ENCODE measurements around the gene BOC. TPM values are rescaled to one million over a fixed set of nuclear protein-coding genes. Genes with fewer than 3 reads are reported as not detected.

The BOC gene
- total RNA-seq, 2 donors from 2014 or later, result 1.9 to 9.8 TPM

- H3K4me3 ChIP-seq, result no peak overlapping the region
- no peaks in the 10 kb centered on the region for H3K27me3 ChIP-seq
- no peaks in the 10 kb centered on the region for H3K36me3 ChIP-seq
- no peak overlapping the region for H3K9ac ChIP-seq (ENCODE audit: low read depth in 2 of 2, low read length in 2 of 2)
- peak; percentile 70 for DNase-seq
- TF ChIP-seq CTCF (IDR thresholded peaks at IDR 0.05), result peak; percentile 96
- intact Hi-C loops (cut with DNase I), result loop anchor here (2.0 kb wide), 1 partner anchor 233 kb away; no protein-coding TSS in a partner anchor
- H3K9me3 ChIP-seq, result no peaks in the 10 kb centered on the region
- no peaks in the 10 kb centered on the region for H3K4me1 ChIP-seq
- H3K27ac ChIP-seq, result no peak overlapping the region
Observed at GRCh38 chr3:113287803-113288648, 76.7 kb downstream of the BOC start.

GRCh38 chr3:113288881-113289280 lies 77.5 kb downstream of the BOC start:
- no peaks in the 10 kb centered on the region for H3K9me3 ChIP-seq
- H3K27ac ChIP-seq, result no peak overlapping the region
- no peak for TF ChIP-seq CTCF (IDR thresholded peaks at IDR 0.05)
- intact Hi-C loops (cut with DNase I), result no loop called here
- H3K9ac ChIP-seq (ENCODE audit: low read depth in 2 of 2, low read length in 2 of 2), result no peak overlapping the region
- no peak overlapping the region for H3K4me3 ChIP-seq
- no peaks in the 10 kb centered on the region for H3K4me1 ChIP-seq
- no peak for DNase-seq
- H3K27me3 ChIP-seq, result no peaks in the 10 kb centered on the region
- no peaks in the 10 kb centered on the region for H3K36me3 ChIP-seq

- no peaks in the 10 kb centered on the region for H3K4me1 ChIP-seq
- no peak overlapping the region for H3K9ac ChIP-seq (ENCODE audit: low read depth in 2 of 2, low read length in 2 of 2)
- H3K9me3 ChIP-seq, result no peaks in the 10 kb centered on the region
- no peaks in the 10 kb centered on the region for H3K27me3 ChIP-seq
- intact Hi-C loops (cut with DNase I), result no loop called here
- no peaks in the 10 kb centered on the region for H3K36me3 ChIP-seq
- DNase-seq, result no peak
- no peak overlapping the region for H3K4me3 ChIP-seq
- H3K27ac ChIP-seq, result no peak overlapping the region
- no peak for TF ChIP-seq CTCF (IDR thresholded peaks at IDR 0.05)
Observed at GRCh38 chr3:113291572-113291971, 80.2 kb downstream of the BOC start.

GRCh38 chr3:113292933-113293332 lies 81.6 kb downstream of the BOC start:
- no peaks in the 10 kb centered on the region for H3K27me3 ChIP-seq
- intact Hi-C loops (cut with DNase I), result no loop called here
- H3K9ac ChIP-seq (ENCODE audit: low read depth in 2 of 2, low read length in 2 of 2), result no peak overlapping the region
- no peak for TF ChIP-seq CTCF (IDR thresholded peaks at IDR 0.05)
- no peaks in the 10 kb centered on the region for H3K4me1 ChIP-seq
- H3K4me3 ChIP-seq, result no peak overlapping the region
- H3K27ac ChIP-seq, result no peak overlapping the region
- H3K9me3 ChIP-seq, result no peaks in the 10 kb centered on the region
- DNase-seq, result no peak
- H3K36me3 ChIP-seq, result no peaks in the 10 kb centered on the region

DNA sequence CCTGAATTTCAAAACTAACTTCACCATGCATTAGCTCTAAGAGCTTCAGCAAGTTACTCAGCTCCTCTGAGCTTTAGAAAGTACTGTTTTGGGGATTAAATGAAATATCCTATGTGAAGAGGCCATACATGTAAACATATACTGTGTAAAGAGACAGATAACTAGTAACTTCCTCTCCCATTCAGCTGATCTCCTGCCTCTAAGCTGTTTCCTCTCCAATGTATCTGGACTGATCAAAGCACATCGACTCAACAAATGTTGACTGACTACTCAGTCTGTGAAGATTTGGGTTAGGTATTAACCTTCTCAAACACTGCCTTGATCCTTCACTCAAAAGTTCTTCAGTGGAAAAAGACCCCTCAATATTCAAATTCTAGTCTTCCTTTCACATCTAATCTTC lies 82.0 kb downstream of the BOC start:
- Histone ChIP-seq H3K27me3 (no peaks in the 10 kb centered on the region), H3K36me3 (no peaks in the 10 kb centered on the region), H3K4me3 (no peak overlapping the region), H3K9ac (ENCODE audit: low read depth in 2 of 2, low read length in 2 of 2) (no peak overlapping the region), H3K9me3 (no peaks in the 10 kb centered on the region), H3K4me1 (no peaks in the 10 kb centered on the region), H3K27ac (no peak overlapping the region)
- TF ChIP-seq CTCF (IDR thresholded peaks at IDR 0.05), result no peak
- intact Hi-C loops (cut with DNase I), result no loop called here
- DNase-seq, result no peak

Measured in colonic mucosa (tissue), 4 donors.